ENCODE data around the gene RFC5.
"Not testable (repeated sequence)": the region's sequence is repeated elsewhere in the genome, so short reads cannot be mapped to it uniquely, and the experiment has no call there.

The RFC5 gene, protein sequence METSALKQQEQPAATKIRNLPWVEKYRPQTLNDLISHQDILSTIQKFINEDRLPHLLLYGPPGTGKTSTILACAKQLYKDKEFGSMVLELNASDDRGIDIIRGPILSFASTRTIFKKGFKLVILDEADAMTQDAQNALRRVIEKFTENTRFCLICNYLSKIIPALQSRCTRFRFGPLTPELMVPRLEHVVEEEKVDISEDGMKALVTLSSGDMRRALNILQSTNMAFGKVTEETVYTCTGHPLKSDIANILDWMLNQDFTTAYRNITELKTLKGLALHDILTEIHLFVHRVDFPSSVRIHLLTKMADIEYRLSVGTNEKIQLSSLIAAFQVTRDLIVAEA

DNA sequence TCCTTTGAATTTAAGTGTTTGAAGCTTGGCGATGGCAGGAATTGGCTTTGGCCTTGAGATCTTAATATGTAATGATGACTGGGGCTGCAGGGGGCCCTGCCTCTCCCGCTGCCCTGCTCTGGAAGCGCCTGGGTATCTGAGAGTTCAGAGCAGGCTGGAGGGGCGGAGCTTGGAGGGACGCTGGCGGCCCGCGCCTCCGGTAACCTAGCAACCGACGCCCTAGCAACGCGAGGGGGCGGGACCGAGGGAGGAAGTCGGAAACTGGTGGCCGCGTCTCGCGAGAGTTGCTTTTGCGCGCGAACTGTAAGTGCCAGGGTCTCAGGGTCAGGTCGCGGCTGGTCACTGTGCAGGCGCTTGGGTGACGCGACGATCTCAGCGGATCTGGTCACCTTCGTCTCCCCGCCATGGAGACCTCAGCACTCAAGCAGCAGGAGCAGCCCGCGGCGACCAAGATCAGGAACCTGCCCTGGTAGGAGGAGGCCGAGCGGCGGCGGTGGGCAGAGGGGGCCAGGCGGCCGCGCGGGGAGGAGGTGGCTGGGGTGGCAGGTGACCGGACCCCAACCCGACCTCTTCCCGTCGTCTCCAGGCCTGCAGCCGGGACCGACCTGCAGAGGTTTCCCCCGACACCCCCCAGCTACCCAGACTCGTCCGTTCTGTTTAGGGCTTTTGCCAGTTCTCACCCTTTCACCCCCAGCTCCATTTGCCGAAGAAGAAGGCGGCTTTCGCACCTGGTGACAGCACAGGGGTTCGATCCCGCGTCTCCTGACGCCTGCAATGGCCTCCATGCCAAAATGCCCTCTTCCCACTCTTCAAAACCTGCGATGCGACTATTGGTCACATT is at the start of gene RFC5:
Gene RFC5 (plus strand): TSS at position 280 of the 841 bp plus-strand sequence. CDS start 125 bp downstream, at position 405.
- DNase-seq: peak; percentile 45

DNA sequence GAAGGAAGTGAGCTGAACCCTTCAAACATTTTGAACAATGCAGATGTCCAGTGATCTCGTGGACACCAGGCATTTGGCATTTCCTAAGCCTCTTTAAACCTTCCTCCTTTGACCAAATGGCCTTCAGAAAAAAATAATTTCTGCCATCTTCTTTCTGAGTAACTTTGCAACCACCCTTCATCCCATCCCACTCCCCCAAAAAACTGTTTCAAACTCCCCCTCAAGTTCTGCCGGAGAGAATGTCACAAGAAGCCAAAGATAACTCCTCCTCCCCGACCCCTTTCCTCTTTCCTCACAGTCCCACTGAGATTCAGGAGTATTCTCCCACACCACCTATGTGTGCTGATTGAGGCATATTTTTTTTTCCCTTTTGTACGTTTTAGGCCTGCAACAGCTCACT is 49.5 kb upstream of the RFC5 start:
- DNase-seq: no peak

GRCh38 chr12:117967512-117967911 is 49.0 kb upstream of the RFC5 start:
- no peak for DNase-seq

- DNase-seq: no peak
Measured at GRCh38 chr12:117968151-117968789, 48.2 kb upstream of the RFC5 start.

DNA sequence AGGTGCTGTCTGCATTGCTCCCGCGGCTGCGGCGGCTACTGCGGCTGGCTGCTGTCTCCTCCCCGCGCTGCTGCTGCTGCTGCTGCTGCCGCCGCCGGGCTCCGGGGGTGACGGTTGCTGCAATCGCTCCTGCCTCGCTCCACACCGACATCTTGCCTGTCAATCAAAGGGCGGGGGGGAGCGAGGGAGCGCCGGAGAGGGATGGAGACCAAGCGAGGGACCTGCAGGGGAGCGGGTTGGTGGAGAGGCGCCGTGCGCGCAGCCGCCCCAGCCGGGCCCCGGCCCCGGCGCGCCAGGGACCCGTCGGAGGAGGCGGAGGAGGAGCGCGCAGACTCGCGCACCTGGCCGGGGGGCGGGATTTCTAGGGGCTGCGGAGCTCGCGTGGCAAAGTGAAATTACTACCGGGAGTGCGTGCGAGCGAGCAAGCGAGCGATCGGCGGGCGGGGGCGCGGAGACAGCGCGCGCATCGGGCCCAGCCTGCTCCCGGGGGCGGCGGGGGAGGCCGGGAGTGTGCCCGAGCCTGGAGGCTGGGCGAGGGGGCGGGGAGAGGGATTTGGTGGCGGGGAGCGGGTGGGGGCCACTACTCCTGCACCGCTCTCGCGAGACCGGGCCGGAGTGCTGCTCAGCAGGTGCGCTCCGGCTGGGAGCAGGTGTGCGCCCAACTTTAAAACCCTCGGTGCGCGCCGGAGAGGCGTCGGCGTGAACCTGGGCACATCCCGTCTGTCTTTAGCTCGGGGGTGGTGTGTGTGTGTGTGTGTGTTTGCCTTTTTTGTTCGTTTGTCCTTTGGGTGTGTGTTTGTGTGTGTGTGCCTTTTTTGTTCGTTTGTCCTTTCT is 47.5 kb upstream of the RFC5 start, which contains the start of gene KSR2:
Gene KSR2 (minus strand): TSS at position 165 of the 834 bp plus-strand sequence. CDS start 735 bp downstream, outside the sequence.
- DNase-seq: no peak

DNA sequence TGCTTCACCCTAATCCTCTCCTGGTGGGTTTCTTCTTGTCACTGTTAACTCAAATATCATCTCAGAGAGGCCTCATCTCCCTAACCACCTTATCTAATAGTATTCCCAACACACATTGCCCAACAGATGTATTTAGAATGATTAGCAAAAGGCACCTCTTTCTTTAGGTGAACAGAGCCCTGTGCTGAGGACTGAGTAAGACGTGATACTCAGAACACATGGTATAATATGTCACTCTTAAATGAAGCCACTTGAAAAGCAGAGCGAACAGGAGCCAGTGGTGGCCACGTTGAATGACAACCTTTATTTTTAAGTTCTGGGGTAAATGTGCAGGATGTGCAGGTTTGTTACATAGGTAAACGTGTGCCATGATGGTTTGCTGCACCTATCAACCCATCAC is 46.2 kb upstream of the RFC5 start:
- DNase-seq: no peak

GRCh38 chr12:117972301-117972700 is 44.2 kb upstream of the RFC5 start:
- no peak for DNase-seq

DNA sequence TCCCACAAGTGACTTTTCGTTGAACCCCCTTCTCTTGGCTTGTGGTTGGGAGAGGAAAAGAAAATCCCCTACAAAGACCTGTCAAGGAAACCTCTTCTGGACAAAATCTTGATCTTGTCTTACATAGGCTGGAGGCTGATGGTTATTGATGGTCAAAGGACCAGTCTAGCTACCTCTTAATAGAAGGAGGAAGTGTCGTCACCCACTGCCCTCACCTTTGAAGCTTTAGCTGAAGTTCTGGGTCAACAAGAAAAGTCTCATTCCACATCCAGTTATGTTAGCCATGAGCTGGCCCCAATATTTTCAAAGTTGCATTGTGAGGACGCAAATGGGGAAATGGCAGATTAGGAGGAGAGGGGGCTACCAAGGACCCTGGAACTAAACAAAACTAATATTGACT is 41.5 kb upstream of the RFC5 start:
- DNase-seq: no peak

DNA sequence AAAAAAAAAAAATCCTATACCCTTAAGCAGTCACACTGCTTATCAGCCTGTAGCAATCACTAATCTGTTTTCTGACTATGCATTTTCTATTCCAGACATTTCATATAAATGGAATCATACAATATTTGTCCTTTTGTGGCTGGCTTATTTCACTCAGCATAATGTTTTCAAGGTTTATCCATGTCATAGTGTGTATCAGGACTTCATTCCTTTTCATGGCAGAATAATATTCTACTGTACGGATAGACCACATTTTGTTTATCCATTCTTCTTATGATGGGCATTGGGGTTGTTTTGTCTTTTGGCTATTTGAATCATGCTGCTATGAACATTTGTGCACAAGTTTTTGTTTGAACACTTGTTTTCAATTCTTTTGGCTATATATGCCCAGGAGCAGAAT is 39.1 kb upstream of the RFC5 start:
- no peak for DNase-seq

DNA sequence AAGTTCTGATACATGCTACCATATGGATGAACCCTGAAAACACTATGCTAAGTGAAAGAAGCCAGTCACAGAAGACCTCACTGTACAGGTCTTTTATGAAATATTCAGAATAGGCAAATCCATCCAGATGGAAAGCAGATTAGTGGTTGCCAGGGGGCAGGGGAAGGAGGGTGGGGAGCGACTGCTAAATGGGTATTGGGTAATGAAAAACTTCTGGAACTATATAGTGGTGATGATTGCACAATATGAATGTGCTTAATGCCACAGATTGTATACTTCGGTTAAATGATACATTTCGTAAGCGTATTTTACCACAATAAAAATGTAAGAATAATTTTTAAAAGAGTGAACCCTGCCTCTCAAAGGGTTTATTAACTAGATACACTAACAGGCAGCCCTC is 35.9 kb upstream of the RFC5 start:
- DNase-seq: no peak

GRCh38 chr12:117981267-117981666 is 35.2 kb upstream of the RFC5 start:
- DNase-seq: no peak

GRCh38 chr12:117985182-117985581 is 31.3 kb upstream of the RFC5 start:
- DNase-seq: no peak

DNA sequence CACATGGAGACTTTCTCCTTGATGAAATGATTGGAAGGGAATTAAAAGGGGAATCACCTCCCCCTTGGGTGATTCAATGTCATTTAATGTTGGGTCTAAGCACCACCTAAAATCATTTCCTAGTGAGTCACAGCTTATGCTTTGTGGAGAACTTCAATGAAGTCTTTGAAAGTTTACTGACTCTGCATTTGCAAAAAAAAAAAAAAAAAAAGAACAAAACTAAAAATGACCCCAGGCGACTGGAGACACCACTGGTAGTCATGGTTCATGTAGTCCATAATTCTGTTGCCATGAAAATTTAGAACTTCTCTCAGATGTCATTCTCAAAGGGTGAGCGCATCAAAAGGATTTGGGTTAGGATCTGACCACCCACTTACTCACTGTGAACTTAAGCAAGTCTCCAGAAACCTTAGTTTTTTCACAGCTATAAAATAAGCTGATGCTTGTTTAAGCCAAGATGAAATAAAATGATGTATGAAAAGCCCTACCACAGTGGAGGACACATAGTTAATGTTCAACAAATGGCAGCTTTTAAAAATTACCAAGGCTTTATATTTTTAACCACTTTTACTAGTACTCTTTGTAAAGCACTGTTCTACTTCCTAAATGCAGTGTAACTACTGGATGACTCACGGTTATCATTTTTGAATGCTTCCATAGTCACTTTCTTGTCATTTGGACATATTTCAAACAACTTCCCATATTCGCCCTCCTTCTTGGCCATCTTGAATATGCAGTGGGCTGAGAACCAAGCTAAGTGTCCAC is 29.6 kb upstream of the RFC5 start:
- DNase-seq: no peak

DNA sequence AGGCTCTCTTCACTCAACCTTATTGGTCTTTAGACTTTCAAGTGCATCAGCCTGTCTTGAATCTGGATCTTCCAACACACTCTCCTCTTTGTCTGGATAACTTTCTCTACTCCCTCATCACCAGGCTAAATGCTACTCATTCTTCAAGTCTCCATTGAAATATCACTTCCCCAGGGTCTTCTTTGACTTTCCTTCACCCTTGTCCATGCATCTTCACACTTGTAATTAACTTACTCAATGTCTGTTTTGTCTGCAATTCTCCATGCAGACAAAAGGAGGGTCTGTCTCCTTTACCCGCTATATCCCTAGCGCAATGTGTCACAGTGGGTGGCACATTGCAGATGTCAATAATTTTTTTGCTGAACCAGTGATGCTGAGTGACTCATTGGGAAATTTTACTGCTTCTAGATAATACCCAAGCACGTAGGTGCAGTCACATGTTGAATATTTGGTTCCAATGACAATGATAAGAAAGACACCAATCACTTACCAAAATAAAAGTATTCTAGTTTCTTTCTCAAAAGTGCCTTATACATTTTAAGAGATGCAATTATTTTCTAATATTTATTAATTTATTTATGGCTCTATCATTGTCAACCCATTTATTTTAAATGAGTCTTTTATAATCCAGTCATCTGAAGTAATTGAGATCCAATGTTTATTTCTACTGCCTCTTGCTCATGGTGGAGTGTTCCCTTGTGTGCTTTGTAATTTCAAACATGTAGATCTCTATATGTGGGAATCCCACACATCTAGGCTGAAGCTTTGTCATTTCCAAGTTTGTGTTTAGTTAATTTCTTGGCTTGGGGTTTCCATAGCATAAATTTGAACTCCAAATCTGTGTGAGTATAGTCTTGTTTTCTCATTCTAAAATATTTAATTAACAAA is 21.7 kb upstream of the RFC5 start:
- DNase-seq: no peak

DNA sequence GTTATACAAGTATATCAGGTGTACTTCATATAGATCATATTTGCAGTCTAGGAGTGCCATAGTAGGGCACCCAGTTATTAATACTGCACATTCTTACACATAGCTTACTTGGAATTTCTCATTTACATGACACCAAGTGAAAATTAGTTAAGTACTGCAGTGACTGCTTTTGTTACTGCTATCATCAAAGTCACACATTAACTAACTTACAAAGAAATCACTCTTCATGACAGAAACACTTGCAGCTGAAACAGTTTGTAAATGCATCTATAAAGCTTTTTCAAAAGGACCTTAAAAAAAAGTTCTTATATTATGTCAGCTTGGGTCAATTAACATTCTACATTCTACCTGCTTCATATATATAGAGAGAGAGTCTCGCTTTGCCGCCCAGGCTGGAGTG is 17.8 kb upstream of the RFC5 start:
- no peak for DNase-seq

GRCh38 chr12:117999806-118000205 is 16.7 kb upstream of the RFC5 start:
- DNase-seq: not testable (repeated sequence)

DNA sequence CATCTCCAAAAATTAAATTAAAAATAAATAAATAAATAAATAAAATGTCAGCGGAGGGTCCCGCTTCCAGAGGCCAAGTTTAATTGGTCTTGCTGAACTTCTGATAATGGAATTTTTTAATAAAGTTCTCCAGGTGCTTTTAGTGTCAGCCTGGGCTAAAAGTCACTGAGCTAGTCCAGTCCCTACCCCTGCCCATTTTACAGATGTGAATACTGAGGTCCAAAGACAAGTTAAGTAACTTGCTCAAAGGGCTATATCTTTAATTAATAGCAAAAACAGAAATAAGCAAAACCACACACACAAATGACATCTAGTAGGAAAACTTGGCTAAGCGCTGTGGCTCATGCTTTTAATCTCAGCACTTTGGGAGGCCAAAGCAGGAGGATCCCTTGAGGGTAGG is 5.6 kb upstream of the RFC5 start:
- DNase-seq: no peak

- DNase-seq: no peak
Measured at GRCh38 chr12:118011377-118011776, 5.1 kb upstream of the RFC5 start.

DNA sequence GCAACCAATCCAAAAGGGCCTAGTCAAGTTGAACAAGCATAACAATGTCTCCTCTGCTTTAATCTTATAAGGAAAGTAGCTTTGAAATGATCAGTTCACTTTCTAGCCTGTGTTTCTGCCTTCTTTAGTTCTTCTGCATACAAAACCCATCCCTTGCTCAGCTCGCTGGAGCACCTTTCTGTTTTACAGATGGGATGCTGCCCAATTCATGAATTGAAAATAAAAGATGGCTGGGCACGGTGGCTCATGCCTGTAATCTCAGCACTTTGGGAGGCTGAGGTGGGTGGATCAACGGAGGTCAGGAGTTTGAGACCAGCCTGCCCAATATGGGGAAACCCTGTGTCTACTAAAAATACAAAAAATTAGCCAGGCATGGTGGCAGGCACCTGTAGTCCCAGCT is 4.5 kb upstream of the RFC5 start:
- no peak for DNase-seq

GRCh38 chr12:118013283-118013682 is 3.2 kb upstream of the RFC5 start:
- no peak for DNase-seq

- DNase-seq: no peak
Measured at GRCh38 chr12:118015306-118015705, 1.2 kb upstream of the RFC5 start.

Measured in cortex of kidney (tissue), 1 donor.